ENCODE data around the gene MAGEA4.

DNA sequence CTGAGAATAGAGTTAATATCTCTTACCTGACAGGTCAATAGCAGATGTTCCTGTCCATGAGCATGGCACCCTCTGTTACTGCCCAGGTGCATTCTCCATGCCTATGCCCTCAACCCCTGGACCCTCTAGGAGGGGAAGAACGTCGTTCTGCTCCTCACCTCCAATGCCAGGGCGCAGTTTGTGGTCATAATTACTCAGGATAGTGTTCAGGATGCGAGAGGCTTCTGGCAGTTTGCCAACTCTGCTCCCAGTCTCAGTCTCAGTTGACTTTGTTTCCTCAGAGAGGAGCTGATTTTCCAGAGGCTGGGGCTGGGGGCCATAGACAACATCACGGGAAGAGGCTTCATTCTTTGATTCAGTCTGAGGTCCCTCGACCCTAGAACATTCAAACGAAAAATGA lies 57.3 kb downstream of the MAGEA4 start:
- no peak for TF ChIP-seq EZH2phosphoT487 (IDR thresholded peaks at IDR 0.05; ENCODE audit: borderline replicate concordance)
- TF ChIP-seq, protein P1, sequence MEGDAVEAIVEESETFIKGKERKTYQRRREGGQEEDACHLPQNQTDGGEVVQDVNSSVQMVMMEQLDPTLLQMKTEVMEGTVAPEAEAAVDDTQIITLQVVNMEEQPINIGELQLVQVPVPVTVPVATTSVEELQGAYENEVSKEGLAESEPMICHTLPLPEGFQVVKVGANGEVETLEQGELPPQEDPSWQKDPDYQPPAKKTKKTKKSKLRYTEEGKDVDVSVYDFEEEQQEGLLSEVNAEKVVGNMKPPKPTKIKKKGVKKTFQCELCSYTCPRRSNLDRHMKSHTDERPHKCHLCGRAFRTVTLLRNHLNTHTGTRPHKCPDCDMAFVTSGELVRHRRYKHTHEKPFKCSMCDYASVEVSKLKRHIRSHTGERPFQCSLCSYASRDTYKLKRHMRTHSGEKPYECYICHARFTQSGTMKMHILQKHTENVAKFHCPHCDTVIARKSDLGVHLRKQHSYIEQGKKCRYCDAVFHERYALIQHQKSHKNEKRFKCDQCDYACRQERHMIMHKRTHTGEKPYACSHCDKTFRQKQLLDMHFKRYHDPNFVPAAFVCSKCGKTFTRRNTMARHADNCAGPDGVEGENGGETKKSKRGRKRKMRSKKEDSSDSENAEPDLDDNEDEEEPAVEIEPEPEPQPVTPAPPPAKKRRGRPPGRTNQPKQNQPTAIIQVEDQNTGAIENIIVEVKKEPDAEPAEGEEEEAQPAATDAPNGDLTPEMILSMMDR (conservative IDR thresholded peaks at IDR 0.05; ENCODE audit: low read length) = no peak
